RCC 7860 (cell line): ENCODE data around the gene GPR45.
"Not testable (repeated sequence)": the region's sequence is repeated elsewhere in the genome, so short reads cannot be mapped to it uniquely, and the experiment has no call there.

Experiments used
- DNase-seq: peaks from one replicate; pipeline ENCODE4 v3.0.0-alpha.2; 2015; ENCODE audit warnings: low spot score
- FAIRE-seq: peaks from 2 replicates; lab custom pipeline; 2012; peaks lifted over from hg19 to GRCh38; lab: Jason Lieb, UNC

The GPR45 gene, protein sequence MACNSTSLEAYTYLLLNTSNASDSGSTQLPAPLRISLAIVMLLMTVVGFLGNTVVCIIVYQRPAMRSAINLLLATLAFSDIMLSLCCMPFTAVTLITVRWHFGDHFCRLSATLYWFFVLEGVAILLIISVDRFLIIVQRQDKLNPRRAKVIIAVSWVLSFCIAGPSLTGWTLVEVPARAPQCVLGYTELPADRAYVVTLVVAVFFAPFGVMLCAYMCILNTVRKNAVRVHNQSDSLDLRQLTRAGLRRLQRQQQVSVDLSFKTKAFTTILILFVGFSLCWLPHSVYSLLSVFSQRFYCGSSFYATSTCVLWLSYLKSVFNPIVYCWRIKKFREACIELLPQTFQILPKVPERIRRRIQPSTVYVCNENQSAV

GRCh38 chr2:105241443-105241842, at the start of gene GPR45:
Gene GPR45 (plus strand): TSS chr2:105241743. CDS start chr2:105241859, 116 bp downstream.
- no peak for FAIRE-seq
- DNase-seq = no peak

GRCh38 chr2:105194022-105194675, 47.4 kb upstream of the GPR45 start:
- DNase-seq = no peak
- FAIRE-seq = no peak

DNA sequence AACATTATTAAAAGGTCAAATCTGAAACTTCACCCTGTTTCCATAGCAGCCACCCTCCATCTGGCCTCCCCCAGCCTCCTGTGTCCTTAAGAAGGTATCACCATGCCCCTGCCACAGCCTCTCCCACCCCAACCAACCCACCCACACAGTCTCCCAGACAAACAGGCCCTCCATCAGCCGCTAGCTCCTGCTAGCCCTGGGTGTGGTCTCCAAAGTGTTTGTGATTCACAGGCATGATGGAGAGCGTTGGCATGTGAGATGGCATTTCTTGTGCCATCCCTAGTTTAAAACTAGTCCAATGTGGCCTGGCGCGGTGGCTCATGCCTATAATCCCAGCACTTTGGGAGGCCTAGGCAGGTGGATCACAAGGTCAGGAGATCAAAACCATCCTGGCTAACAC, 44.9 kb upstream of the GPR45 start:
- DNase-seq (no peak), FAIRE-seq (no peak)

DNA sequence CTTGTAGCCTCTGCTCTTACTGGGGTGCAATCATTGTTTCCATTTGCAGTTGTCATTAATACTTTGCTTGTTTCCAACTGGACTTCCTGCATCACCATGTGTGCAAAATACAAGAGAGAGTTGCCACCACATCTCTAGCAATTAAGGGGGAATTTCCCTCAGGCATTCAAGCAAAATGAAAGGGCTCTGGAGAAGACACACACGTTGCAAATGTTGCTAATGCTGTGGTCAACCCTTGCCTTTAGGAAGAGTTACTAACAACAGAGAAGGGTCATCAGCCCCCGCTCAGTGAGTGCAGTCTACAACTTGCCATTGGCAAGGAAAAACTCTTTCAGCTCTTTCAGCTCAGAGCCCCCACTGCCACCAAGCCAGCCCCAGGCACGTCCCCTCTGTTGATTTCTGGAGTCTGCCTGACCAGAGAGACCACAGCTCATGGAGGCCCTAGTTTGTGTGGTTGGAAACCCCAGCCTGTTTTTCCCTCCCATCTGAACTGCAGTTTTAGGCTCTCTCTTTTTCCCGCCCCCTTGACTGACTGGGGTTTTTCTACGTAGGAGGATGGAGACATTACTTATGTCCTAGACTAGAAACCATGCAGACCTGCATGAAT, 25.9 kb upstream of the GPR45 start:
- DNase-seq (no peak), FAIRE-seq (no peak)

DNA sequence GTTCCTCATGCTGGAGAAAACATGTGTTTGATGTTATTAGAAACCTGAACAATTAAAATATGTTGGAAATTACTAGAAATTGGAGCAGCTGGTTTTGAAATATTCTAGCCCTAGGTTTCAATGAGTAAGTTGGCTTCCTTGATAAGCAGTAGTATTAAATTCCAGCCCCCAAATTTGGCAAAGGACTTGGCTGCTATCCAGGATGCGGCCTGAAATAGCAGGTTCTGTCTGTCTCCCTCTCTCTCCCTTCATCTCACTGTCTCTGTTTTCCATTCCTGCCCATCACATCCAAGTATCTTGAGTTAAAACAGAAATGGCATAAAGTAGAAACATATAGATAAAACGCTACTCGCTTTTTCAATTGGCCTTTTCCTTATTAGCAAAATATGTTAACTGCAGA, 20.9 kb upstream of the GPR45 start:
- FAIRE-seq (no peak), DNase-seq (no peak)

DNA sequence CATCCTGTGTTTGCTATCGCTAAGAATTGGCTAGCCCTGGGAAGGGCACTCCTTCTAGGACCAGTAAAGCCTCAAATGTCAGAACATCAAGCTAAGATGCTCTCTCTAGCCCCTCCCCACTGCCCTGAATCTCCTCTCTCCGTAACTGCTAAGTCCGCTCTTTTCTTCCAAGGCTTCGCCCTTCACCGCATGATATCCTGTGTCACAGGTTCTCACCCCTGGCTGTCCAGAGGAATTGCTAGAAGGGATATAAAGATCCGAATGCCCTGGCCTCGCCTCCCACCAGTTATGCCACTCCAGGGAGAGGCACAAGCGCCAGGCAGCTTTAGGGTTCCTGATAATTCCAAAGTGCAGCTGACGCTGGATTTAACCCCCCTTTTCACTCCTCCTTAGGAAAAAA, 17.1 kb upstream of the GPR45 start:
- DNase-seq = no peak
- no peak for FAIRE-seq

GRCh38 chr2:105231232-105231619, 10.3 kb upstream of the GPR45 start:
- DNase-seq (no peak), FAIRE-seq (no peak)

DNA sequence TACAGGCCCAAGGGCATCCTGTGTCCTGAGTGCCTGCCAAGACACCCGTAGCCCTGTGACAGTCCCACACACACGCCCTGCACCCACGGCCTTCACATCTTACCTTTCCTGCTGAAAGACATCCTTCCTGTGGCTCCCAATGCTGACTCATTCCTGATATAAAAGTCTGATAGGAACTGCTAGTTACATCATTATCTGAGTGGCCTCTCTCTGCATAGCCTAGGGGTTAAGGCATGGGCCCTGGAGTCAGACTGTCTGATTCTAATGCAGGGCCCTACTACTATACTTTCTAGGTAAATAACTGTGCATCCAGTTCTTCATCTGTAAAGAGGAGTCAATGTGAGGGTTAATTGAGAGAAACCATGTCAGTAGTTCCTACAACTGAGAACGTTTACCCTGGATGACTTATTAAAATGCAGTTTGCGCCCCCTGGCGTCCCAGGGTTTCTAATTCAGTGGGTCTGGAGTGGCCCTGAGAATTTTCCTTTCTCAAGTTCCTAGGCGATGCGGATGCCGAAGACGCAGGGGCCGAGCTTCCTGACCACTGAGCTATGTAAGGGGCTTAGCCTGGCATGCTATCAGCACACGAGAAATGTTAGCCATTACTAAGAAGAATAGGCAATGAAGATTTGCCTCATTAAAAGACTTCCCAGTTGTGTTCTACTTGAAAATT, 6.0 kb upstream of the GPR45 start:
- peak; percentile 69 for DNase-seq

DNA sequence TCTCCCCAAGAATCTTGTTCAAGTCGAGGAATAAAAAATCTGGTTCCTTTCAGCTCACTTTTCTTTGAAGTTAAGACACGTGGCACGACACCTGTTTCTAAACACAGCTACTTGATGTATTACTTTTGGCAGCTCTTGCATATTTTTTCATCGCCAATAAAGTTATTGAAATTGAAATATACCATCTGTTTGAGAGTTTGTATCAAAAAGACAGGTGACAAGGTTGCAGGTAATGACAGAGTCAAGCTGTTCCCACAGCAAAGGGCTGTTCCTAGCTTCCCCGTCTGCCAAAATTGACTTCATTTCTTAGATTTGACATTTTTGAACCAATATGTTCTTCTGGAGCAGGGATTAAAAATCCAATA, 5.5 kb upstream of the GPR45 start:
- no peak for DNase-seq
- FAIRE-seq = no peak

More for the DNA sequence above, 6.0 kb upstream of the GPR45 start:
- peak; percentile 29 for FAIRE-seq

DNA sequence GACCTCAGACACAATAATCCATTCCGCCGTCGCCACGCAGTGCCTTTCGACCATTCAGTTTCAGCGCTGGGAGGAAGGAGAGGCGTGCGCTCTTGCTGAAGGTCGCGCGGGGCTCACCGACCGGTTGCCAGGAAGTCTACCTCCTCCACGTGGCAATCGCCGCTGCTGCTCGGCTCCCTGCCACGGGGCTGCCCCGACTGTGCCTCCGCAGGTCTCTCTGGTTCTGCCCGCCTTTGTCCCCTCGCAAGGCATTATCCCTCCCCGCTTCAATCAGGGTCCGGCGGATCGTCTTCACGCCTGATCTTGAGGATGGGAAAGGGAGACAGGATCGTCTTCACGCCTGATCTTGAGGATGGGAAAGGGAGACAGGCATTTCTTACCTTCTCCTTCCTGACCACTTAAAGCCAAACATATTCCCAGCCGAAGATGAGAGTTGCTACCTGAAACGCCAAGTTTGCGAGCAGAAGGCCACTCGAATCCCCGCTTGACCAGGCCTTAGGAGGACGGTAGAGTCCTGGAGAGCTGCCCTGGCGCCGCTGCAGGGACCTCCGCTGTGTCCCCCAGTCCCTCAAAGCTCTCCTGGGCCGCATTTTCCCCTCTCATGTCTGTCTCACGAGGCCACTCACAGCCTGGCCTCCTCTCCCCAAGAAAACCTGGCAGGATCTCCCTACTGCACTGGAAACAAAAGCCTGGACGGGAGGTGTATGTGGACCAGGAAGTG, 4.3 kb upstream of the GPR45 start:
- no peak for FAIRE-seq
- DNase-seq = no peak

DNA sequence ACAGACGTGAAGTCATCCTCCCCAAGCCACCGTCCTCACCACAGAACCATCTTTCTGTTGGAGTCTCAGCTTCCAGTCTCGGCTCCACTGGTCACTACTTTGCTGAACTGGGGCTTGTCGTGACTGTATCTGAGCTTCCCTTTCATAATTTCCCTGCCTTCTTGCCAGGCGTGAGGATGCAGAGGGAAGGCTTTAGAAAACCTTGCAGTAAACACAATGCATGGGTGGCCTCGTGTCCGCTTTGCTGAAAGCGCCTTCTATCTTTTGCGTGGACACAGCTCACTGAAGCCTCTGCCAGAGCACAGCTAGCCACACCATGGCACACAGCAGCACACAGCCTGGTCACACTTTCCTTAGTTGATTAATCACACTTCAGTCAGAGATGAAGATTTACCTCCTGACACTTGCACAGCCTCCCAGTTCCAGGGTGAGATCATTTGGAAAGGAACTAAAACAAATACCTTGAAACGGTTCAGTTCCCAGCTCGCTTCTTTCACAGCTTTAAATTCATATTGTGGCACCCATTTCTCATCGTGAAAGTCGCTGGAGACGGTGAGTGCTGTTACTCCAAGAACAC, 2.8 kb upstream of the GPR45 start:
- peak; percentile 94 for FAIRE-seq
- DNase-seq = peak; percentile 94

GRCh38 chr2:105239924-105240323, 1.6 kb upstream of the GPR45 start:
- FAIRE-seq (peak; percentile 97), DNase-seq (peak; percentile 95)

DNA sequence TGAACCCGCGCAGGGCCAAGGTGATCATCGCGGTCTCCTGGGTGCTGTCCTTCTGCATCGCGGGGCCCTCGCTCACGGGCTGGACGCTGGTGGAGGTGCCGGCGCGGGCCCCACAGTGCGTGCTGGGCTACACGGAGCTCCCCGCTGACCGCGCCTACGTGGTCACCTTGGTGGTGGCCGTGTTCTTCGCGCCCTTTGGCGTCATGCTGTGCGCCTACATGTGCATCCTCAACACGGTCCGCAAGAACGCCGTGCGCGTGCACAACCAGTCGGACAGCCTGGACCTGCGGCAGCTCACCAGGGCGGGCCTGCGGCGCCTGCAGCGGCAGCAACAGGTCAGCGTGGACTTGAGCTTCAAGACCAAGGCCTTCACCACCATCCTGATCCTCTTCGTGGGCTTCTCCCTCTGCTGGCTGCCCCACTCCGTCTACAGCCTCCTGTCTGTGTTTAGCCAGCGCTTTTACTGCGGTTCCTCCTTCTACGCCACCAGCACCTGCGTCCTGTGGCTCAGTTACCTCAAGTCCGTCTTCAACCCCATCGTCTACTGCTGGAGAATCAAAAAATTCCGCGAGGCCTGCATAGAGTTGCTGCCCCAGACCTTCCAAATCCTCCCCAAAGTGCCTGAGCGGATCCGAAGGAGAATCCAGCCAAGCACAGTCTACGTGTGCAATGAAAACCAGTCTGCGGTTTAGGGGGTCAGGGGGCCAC, 897 bp downstream of the GPR45 start:
- DNase-seq (no peak), FAIRE-seq (no peak)

- FAIRE-seq (no peak), DNase-seq (no peak)
Observed at GRCh38 chr2:105243961-105244360, 2.4 kb downstream of the GPR45 start.

- no peak for DNase-seq
Observed at GRCh38 chr2:105244451-105244850, 2.9 kb downstream of the GPR45 start.

DNA sequence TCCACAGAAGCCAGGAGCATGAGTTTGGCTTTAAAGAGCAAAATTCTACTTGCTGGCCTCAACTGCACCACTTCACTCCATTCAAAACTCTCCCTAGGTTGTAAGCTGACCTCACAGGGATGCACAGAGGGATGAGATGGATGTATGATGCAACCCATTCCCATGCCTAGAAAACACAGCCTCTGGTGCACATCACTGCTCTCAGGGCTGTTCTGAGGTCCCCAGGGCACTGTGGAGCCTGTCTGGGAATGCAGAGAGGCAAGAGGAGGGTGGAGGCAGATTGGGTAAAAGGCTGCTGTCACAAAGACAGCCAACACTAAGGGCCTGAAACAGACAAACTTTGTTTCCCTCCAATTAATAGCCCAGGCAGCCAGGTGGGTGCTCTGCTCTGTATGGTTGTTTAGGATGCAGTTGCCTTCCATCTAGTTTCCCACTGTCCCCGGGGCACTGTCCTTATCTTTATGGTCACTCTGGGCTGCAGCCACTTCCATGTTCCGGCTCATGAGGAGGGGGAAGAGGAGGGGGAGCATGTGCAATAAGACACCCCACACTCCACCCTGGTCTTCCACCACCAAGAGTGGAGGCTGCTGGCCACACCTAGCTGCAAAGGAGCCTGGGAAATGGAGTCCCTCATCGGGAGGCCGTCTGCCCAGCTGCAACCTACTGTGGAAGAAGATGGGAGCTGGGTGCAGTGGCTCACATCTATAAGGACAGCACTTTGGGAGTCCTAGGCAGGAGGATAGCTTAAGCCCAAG, 7.0 kb downstream of the GPR45 start:
- FAIRE-seq (no peak), DNase-seq (no peak)

More at GRCh38 chr2:105244451-105244850, 2.9 kb downstream of the GPR45 start:
- FAIRE-seq = no peak

GRCh38 chr2:105249181-105249580, 7.6 kb downstream of the GPR45 start:
- DNase-seq (no peak), FAIRE-seq (no peak)

- DNase-seq (no peak), FAIRE-seq (no peak)
Observed at GRCh38 chr2:105249891-105250290, 8.3 kb downstream of the GPR45 start.

- FAIRE-seq, DNase-seq: not testable (repeated sequence)
Observed at GRCh38 chr2:105251016-105251648, 9.6 kb downstream of the GPR45 start.
